HepG2 (cell line): ENCODE data around the gene CYB5B. TPM values are rescaled to one million over a fixed set of nuclear protein-coding genes. Genes with fewer than 3 reads are reported as not detected.
A peak's percentile ranks its signal among the peaks of the same experiment; 100 is the strongest.

ENCODE experiments used
- ARNTL ChIP-seq: sonication (generic); formaldehyde crosslinking; IDR thresholded peaks from 2 replicates; pipeline ENCODE4 v1.4.0; 2020; ENCODE audit warnings: mild to moderate bottlenecking, missing genetic modification reagents
- DMAP1 ChIP-seq: IDR thresholded peaks from 2 replicates; pipeline ENCODE4 v1.6.1; 2016
- GABPA ChIP-seq, 2 experiments: IDR thresholded peaks; 2 replicates each; pipeline ENCODE4 v1.6.1; 2011 to 2016; ENCODE audit warnings: low read depth in 2 of 2, low read length in 1 of 2, missing biosample characterization in 1 of 2, missing genetic modification characterization in 1 of 2
- GATAD2A ChIP-seq: IDR thresholded peaks from 2 replicates; pipeline ENCODE4 v1.6.1; 2016
- KAT7 ChIP-seq: IDR thresholded peaks from 2 replicates; pipeline ENCODE4 v1.6.1; 2018; ENCODE audit warnings: borderline replicate concordance, missing compliant biosample characterization
- TBX3 ChIP-seq: fragments of 450-650 bp; IDR thresholded peaks from 2 replicates; pipeline ENCODE4 v1.6.1; 2017; ENCODE audit warnings: antibody characterized with exemption, mild to moderate bottlenecking, inconsistent platforms, borderline replicate concordance
- ZFP82 ChIP-seq: sonication (generic); formaldehyde crosslinking; IDR thresholded peaks from 2 replicates; pipeline ENCODE4 v1.5.1; 2020; ENCODE audit warnings: mild to moderate bottlenecking, missing genetic modification reagents, borderline replicate concordance
- ZNF367 ChIP-seq: sonication (generic); formaldehyde crosslinking; IDR thresholded peaks from 2 replicates; pipeline ENCODE4 v1.4.0; 2020; ENCODE audit warnings: missing genetic modification reagents, borderline replicate concordance
- ZNF484 ChIP-seq: sonication (generic); formaldehyde crosslinking; IDR thresholded peaks from 2 replicates; pipeline ENCODE4 v1.5.1; 2020; ENCODE audit warnings: mild to moderate bottlenecking, low read depth, missing genetic modification reagents, borderline replicate concordance
- ZNF749 ChIP-seq: sonication (generic); formaldehyde crosslinking; IDR thresholded peaks from 2 replicates; pipeline ENCODE4 v1.8.0; 2022; ENCODE audit warnings: mild to moderate bottlenecking, missing genetic modification reagents, moderate library complexity, borderline replicate concordance
- polyA plus RNA-seq, 8 experiments: library from polyadenylated mRNA; depleted of rRNA in 3 of 8; stranded (reverse) in 7 of 8; unstranded in 1 of 8; fragments of >200 nt; fragmentation: Illumina TruSeq in 4 of 8; extraction: Trizol in 4 of 8; gene quantifications; 2 replicates each; pipeline versions ENCODE4 v1.2.1 to v1.2.3, GENCODE V29; 2011 to 2016; ENCODE audit warnings: low read depth in 4 of 8, missing spikeins in 1 of 8, mixed read lengths in 1 of 8; ENCODE audit not compliant: insufficient read depth in 1 of 8
- total RNA-seq, 5 experiments: library from RNA; depleted of rRNA; stranded (reverse); fragments of >200 nt; fragmentation: Illumina TruSeq; extraction: Trizol; gene quantifications; 2 replicates each; pipeline ENCODE4 v1.2.3, GENCODE V29; 2016; ENCODE audit warnings: low read depth in 1 of 5
- TF ChIP-seq, protein P1 (sequence below): sonication (generic); formaldehyde crosslinking; IDR thresholded peaks from 2 replicates; pipeline ENCODE4 v1.4.0; 2020; ENCODE audit warnings: mild to moderate bottlenecking, missing genetic modification reagents
- TF ChIP-seq, protein P2 (sequence below): sonication (generic); formaldehyde crosslinking; IDR thresholded peaks from 2 replicates; pipeline ENCODE4 v1.5.0; 2020; ENCODE audit warnings: mild to moderate bottlenecking, low read depth, missing genetic modification reagents, borderline replicate concordance
- TF ChIP-seq, protein P3 (sequence below): sonication (generic); formaldehyde crosslinking; IDR thresholded peaks from 2 replicates; pipeline ENCODE4 v1.9.0; 2022; ENCODE audit warnings: low read depth, missing genetic modification reagents
- TF ChIP-seq, protein P4 (sequence below): sonication (generic); formaldehyde crosslinking; IDR thresholded peaks from 2 replicates; pipeline ENCODE4 v1.8.1; 2022; ENCODE audit warnings: mild to moderate bottlenecking, missing genetic modification reagents

Gene CYB5B
- total and polyA plus RNA-seq, 2 of the 13 experiments (the other 11 are each of a cell fraction or from before 2014, with no cell fraction given), result 234 to 432 TPM

DNA sequence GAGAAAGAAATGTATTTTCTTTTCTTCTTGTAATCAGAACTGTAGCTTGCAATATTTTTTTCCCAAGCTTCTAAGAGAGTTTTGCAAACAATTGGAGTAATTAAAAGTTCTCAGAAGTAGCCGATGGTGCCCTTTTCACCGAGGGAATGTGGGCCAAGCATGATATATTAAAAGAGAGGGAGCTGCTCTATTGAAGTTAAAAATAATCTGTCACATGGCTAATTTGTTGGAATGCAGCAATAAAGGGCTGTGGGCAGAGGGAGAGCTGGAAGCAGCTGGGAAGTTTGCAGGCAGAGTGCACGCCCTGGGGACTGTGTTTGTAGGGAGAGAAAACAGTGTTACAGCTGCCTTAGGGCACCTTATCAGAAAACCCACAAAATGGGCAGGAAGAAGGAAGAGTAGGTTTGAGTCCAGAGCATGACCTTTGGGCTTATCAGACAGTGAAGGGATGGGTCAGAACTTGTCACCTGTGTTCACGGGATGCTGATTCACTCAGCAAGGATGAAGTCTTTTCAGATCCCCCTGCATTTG lies 20.1 kb upstream of the CYB5B start (continued):
- TF ChIP-seq, protein P1, sequence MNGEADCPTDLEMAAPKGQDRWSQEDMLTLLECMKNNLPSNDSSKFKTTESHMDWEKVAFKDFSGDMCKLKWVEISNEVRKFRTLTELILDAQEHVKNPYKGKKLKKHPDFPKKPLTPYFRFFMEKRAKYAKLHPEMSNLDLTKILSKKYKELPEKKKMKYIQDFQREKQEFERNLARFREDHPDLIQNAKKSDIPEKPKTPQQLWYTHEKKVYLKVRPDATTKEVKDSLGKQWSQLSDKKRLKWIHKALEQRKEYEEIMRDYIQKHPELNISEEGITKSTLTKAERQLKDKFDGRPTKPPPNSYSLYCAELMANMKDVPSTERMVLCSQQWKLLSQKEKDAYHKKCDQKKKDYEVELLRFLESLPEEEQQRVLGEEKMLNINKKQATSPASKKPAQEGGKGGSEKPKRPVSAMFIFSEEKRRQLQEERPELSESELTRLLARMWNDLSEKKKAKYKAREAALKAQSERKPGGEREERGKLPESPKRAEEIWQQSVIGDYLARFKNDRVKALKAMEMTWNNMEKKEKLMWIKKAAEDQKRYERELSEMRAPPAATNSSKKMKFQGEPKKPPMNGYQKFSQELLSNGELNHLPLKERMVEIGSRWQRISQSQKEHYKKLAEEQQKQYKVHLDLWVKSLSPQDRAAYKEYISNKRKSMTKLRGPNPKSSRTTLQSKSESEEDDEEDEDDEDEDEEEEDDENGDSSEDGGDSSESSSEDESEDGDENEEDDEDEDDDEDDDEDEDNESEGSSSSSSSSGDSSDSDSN (CRISPR knock-in tag), result peak; percentile 45; the same call in 1 of the 2 replicates
- peak; percentile 68; the same call in 1 of the 2 replicates for TF ChIP-seq ARNTL
- TF ChIP-seq KAT7 (CRISPR knock-in tag), result peak; percentile 25; the same call in 1 of the 2 replicates
- TF ChIP-seq GATAD2A (CRISPR knock-in tag), result peak; percentile 93
- no peak for TF ChIP-seq ZNF367 (CRISPR knock-in tag)
- no peak for TF ChIP-seq ZNF749 (CRISPR knock-in tag)
- TF ChIP-seq GABPA (IDR thresholded peaks at IDR 0.05; ENCODE audit: low read depth, low read length), result no peak
- no peak for TF ChIP-seq GABPA (CRISPR knock-in tag; IDR thresholded peaks at IDR 0.05; ENCODE audit: low read depth)
- TF ChIP-seq, protein P2, sequence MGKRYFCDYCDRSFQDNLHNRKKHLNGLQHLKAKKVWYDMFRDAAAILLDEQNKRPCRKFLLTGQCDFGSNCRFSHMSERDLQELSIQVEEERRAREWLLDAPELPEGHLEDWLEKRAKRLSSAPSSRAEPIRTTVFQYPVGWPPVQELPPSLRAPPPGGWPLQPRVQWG (CRISPR knock-in tag), result no peak
- TF ChIP-seq DMAP1 (CRISPR knock-in tag), result peak; percentile 55; the same call in 1 of the 2 replicates
- TF ChIP-seq, protein P3, sequence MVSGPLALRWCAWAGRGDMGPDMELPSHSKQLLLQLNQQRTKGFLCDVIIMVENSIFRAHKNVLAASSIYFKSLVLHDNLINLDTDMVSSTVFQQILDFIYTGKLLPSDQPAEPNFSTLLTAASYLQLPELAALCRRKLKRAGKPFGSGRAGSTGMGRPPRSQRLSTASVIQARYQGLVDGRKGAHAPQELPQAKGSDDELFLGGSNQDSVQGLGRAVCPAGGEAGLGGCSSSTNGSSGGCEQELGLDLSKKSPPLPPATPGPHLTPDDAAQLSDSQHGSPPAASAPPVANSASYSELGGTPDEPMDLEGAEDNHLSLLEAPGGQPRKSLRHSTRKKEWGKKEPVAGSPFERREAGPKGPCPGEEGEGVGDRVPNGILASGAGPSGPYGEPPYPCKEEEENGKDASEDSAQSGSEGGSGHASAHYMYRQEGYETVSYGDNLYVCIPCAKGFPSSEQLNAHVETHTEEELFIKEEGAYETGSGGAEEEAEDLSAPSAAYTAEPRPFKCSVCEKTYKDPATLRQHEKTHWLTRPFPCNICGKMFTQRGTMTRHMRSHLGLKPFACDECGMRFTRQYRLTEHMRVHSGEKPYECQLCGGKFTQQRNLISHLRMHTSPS (CRISPR knock-in tag), result peak; percentile 79
- TF ChIP-seq, protein P4, sequence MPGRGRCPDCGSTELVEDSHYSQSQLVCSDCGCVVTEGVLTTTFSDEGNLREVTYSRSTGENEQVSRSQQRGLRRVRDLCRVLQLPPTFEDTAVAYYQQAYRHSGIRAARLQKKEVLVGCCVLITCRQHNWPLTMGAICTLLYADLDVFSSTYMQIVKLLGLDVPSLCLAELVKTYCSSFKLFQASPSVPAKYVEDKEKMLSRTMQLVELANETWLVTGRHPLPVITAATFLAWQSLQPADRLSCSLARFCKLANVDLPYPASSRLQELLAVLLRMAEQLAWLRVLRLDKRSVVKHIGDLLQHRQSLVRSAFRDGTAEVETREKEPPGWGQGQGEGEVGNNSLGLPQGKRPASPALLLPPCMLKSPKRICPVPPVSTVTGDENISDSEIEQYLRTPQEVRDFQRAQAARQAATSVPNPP (CRISPR knock-in tag), result no peak
- no peak for TF ChIP-seq ZFP82 (CRISPR knock-in tag)
- no peak for TF ChIP-seq ZNF484 (CRISPR knock-in tag)
- TF ChIP-seq TBX3, result peak; percentile 45; the same call in 1 of the 2 replicates
